Hippocampal formation (tissue), 2 donors: ENCODE data around the gene FBXW2.

ENCODE experiments used
- DNase-seq, 2 donors: peaks; one replicate each; lab custom pipeline; 2025; lab: John Stamatoyannopoulos, UW

Gene FBXW2

GRCh38 chr9:120742951-120743416 is 50.2 kb downstream of the FBXW2 start:
- no peak for DNase-seq

- no peak for DNase-seq
Measured at GRCh38 chr9:120741701-120742100, 51.5 kb downstream of the FBXW2 start.

DNA sequence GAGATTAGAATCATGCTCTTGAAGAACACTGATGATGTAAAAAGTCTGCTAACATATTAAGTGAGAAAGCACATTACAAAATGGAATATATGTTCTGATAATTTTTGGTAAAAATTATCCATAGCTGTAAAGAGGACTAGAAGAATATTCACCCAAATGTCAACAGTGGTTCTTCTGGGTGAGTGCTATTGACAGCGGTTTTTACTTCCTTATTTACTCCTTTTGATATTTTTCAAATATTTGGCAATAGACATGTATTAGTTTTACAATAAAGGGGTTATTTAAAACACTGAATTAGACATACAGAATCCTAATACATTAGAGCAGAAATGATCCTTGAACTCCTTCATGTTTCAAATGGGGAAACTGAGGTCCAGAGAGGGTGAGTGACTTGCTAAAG is 52.0 kb downstream of the FBXW2 start:
- no peak for DNase-seq

DNA sequence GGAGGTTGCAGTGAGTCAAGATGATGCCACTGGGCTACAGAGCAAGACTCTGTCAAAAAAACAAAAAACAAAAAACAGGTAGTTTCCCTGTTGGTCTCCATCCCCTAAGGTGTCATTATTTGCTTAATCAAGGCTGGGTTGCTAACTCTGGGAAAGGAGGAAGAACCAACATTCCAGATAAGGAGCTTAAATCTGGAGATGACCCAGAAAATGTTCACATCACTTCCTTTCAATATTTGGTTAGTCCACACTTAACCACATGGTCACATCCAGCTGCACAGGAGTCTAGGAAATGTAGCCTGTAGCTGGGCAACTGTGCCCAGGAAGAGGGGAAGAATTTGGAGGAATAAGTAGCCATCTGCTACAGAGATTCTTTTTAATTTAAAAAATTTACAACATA is 53.1 kb downstream of the FBXW2 start:
- DNase-seq, result no peak

GRCh38 chr9:120737416-120738165 is 55.6 kb downstream of the FBXW2 start:
- no peak for DNase-seq

DNA sequence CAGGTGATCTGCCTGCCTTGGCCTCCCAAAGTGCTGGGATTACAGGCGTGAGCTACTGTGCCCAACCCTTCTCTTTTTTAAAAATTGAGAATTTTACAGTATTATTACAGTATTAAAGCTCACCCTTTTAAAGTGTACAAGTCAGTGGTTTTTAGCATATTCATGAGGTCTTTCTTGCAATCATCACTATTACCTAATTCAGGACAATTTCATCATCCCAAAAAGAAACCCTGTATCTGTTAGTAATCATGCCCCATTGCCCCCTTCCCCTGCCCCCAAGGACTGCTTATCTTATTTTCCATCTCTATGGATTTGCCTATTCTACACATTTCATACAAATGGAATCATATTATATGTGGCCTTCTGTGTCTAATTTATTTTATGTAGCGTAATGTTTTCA is 56.3 kb downstream of the FBXW2 start:
- no peak for DNase-seq

DNA sequence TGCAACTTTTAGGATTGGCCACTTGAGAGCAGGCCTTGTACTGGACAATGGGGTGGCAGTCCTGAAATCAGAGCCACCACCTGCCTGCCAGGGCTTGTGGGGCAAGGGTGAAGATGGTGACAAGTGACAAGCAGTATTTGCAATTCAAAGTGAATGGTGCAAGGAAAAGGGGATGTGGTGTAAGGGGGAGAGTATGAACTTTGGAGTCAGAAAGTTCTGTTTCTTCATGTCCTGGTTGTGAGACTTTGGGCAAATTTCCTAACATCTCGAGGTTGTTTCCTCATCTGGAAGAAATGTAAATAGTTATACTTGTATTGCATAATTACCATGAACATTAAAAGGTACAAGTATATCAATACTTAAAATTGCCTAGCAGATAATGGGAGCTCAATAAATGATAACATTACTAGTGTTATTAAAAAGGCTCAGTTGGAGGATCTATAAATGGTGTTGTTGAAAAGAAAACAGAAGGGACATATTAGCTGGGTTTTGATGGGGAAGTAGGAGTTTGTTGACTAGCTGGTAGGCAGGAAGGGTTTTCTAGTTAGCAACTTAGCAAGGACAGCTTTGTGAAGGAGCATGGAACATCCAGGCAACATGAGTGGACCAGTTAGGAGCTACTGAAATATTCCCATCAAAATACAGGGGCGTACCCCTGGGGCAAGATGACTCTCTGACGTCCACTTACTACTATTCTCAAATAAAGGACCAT is 57.6 kb downstream of the FBXW2 start:
- DNase-seq, result no peak

- no peak for DNase-seq
Measured at GRCh38 chr9:120734607-120735410, 58.4 kb downstream of the FBXW2 start.

GRCh38 chr9:120733190-120733589 is 60.0 kb downstream of the FBXW2 start:
- peak; percentile 16 to 31 for DNase-seq

GRCh38 chr9:120730654-120731514 is 62.3 kb downstream of the FBXW2 start:
- DNase-seq, result no peak

GRCh38 chr9:120729791-120730241 is 63.4 kb downstream of the FBXW2 start:
- DNase-seq, result no peak

GRCh38 chr9:120726484-120726883 is 66.7 kb downstream of the FBXW2 start:
- DNase-seq, result no peak

- no peak for DNase-seq
Measured at GRCh38 chr9:120725907-120726306, 67.3 kb downstream of the FBXW2 start.

GRCh38 chr9:120724757-120725400 is 68.3 kb downstream of the FBXW2 start:
- no peak for DNase-seq

- no peak for DNase-seq
Measured at GRCh38 chr9:120723565-120723964, 69.7 kb downstream of the FBXW2 start.

GRCh38 chr9:120720404-120720803 is 72.8 kb downstream of the FBXW2 start:
- DNase-seq, result no peak

DNA sequence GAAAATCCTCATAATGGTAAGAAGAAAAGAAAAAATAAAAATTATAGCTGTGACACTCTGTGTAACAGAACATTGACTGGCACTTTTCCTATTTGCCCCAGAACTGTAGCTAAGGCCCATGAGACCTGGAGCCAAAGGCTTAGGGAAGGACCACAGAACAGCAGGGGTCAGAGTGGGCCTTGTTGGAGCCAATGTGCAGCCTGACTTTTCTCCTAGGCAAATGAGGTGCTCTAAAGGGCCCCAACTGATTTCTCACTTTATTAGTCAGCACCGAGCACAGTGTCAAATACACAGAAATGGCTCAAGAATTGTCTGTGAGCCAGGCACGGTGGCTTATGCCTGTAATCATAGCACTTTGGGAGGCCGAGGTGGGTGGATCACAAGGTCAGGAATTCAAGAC is 74.9 kb downstream of the FBXW2 start:
- DNase-seq, result no peak

- DNase-seq, result no peak
Measured at GRCh38 chr9:120717176-120717575, 76.0 kb downstream of the FBXW2 start.

DNA sequence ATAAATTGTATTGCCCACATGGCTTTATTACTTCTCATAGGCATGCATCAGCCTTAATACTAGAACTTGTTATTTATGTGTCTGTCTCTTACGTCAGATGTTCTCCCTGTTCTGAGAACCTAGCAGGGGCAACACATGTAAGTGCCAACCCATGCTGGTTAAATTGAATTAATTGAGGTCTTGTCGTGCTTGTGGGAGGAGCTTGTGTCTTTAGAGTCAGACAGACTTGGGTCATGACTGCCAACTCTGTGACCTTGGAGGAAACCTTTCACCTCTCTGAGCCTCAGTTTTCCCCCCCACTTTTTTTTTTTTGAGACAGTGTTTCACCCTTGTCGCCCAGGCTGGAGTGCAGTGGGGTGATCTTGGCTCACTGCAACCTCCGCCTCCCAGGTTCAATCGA is 76.7 kb downstream of the FBXW2 start:
- no peak for DNase-seq

GRCh38 chr9:120715389-120715924 is 77.8 kb downstream of the FBXW2 start:
- DNase-seq, result no peak
